Fibroblast of lung (primary cell): ENCODE results near the gene UPK1A.

Experiments used
- CTCF ChIP-seq, 2 donors: IDR thresholded peaks in 1 of 2; conservative IDR thresholded peaks in 1 of 2; 1 replicate in 1 of 2; 2 replicates in 1 of 2; pipeline ENCODE4 v1.5.1; 2011 to 2012; ENCODE audit warnings: low read length in 2 of 2, control low read depth in 1 of 2, inconsistent platforms in 1 of 2, low read depth in 1 of 2, mild to moderate bottlenecking in 1 of 2
- EZH2 ChIP-seq: IDR thresholded peaks from 2 replicates; pipeline ENCODE4 v1.5.1; 2012; ENCODE audit warnings: low read length, control low read depth, mild to moderate bottlenecking; ENCODE audit errors: missing control alignments

DNA sequence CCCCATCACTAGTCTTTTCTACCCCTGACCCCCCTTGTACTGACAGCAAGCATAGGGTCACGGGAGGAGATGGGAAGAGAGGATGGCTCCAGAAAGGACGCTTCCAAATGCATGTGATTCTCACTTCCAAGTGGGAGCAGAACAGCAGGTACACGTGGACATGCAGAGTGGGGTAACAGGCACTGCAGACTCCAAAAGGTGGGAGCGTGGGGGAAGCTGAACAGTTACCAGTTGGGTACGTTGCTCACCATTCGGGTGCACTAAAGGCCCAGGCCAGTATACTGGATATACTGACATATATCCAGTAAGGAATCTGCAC lies 27.0 kb upstream of the UPK1A start:
- TF ChIP-seq CTCF (conservative IDR thresholded peaks at IDR 0.05 in 1 of 2, IDR thresholded peaks at IDR 0.05 in 1 of 2; ENCODE audit: low read depth in 1 of 2, low read length in 2 of 2), result no peak
- TF ChIP-seq EZH2, result no peak
